ENCODE measurements around the gene PCDHB7.
"Not testable (repeated sequence)": the region's sequence is repeated elsewhere in the genome, so short reads cannot be mapped to it uniquely, and the experiment has no call there.

The PCDHB7 gene

GRCh38 chr5:141135030-141135717 lies 37.3 kb upstream of the PCDHB7 start, which contains the start of gene PCDHB5:
TSS of gene PCDHB5 (plus strand) at chr5:141135206. CDS start at chr5:141135435, 229 bp downstream.
- TF ChIP-seq ZFP3 (CRISPR knock-in tag; IDR thresholded peaks at IDR 0.05), result no peak
- no peak for TF ChIP-seq POU6F1 (CRISPR knock-in tag; IDR thresholded peaks at IDR 0.05; ENCODE audit: borderline replicate concordance, low read depth)
- ATAC-seq, result no peak

GRCh38 chr5:141135718-141136266 lies 36.7 kb upstream of the PCDHB7 start:
- no peak for TF ChIP-seq TSHZ2 (CRISPR knock-in tag; IDR thresholded peaks at IDR 0.05)
- no peak for ATAC-seq

GRCh38 chr5:141137346-141137745 lies 35.1 kb upstream of the PCDHB7 start:
- not testable (repeated sequence) for ATAC-seq

- TF ChIP-seq GLIS3 (CRISPR knock-in tag; IDR thresholded peaks at IDR 0.05), result no peak
- TF ChIP-seq CSRNP3 (CRISPR knock-in tag; IDR thresholded peaks at IDR 0.05), result no peak
- ATAC-seq, result peak; percentile 93
Measured at GRCh38 chr5:141149812-141150211, 22.6 kb upstream of the PCDHB7 start, which contains the start of gene PCDHB6. TSS of gene PCDHB6 (plus strand) at chr5:141150057. CDS start at chr5:141150258, 201 bp downstream.

- TF ChIP-seq CREB5 (CRISPR knock-in tag; IDR thresholded peaks at IDR 0.05; ENCODE audit: low read depth), result no peak
- TF ChIP-seq ISL1 (CRISPR knock-in tag; IDR thresholded peaks at IDR 0.05), result no peak
- no peak for TF ChIP-seq ARNTL (CRISPR knock-in tag; IDR thresholded peaks at IDR 0.05; ENCODE audit: borderline replicate concordance, low read depth)
- TF ChIP-seq TCF4 (CRISPR knock-in tag; IDR thresholded peaks at IDR 0.05; ENCODE audit: borderline replicate concordance), result no peak
- peak; percentile 45 for ATAC-seq
Measured at GRCh38 chr5:141150224-141150992, 22.0 kb upstream of the PCDHB7 start.

GRCh38 chr5:141150993-141151325 lies 21.5 kb upstream of the PCDHB7 start:
- no peak for ATAC-seq
- TF ChIP-seq ZNF565 (CRISPR knock-in tag; conservative IDR thresholded peaks at IDR 0.05; ENCODE audit: low read depth), result no peak

- not testable (repeated sequence) for ATAC-seq
Measured at GRCh38 chr5:141151632-141152031, 20.8 kb upstream of the PCDHB7 start.

GRCh38 chr5:141152096-141152495 lies 20.3 kb upstream of the PCDHB7 start:
- not testable (repeated sequence) for ATAC-seq

Data from SK-N-SH treated with all-trans-retinoic acid at 6 μM for 48 hours (cell line).